ENCODE data around the gene SPG7. TPM values are rescaled to one million over a fixed set of nuclear protein-coding genes. Genes with fewer than 3 reads are reported as not detected.

Gene SPG7
- total RNA-seq, 4 donors from 2014 or later = 102 to 178 (median 127) TPM

GRCh38 chr16:89555265-89555664 is 47.1 kb downstream of the SPG7 start:
- no peak for DNase-seq (ENCODE audit: low spot score in 2 of 2)
- no peak overlapping the region for H3K4me3 ChIP-seq
- H3K27ac ChIP-seq = no peak overlapping the region
- WGBS, 2 donors = 95 to 96% methylated on average over 14 to 16 of the region's 16 CpGs
- no peaks in the 10 kb centered on the region for H3K27me3 ChIP-seq
- no peaks in the 10 kb centered on the region for H3K9me3 ChIP-seq
- H3K4me1 ChIP-seq = peaks cover 0 to 29% (median 7%) of the 10 kb centered on the region in 4 donors
- TF ChIP-seq, protein P1, sequence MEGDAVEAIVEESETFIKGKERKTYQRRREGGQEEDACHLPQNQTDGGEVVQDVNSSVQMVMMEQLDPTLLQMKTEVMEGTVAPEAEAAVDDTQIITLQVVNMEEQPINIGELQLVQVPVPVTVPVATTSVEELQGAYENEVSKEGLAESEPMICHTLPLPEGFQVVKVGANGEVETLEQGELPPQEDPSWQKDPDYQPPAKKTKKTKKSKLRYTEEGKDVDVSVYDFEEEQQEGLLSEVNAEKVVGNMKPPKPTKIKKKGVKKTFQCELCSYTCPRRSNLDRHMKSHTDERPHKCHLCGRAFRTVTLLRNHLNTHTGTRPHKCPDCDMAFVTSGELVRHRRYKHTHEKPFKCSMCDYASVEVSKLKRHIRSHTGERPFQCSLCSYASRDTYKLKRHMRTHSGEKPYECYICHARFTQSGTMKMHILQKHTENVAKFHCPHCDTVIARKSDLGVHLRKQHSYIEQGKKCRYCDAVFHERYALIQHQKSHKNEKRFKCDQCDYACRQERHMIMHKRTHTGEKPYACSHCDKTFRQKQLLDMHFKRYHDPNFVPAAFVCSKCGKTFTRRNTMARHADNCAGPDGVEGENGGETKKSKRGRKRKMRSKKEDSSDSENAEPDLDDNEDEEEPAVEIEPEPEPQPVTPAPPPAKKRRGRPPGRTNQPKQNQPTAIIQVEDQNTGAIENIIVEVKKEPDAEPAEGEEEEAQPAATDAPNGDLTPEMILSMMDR (IDR thresholded peaks at IDR 0.05) = no peak
- TF ChIP-seq EP300 (IDR thresholded peaks at IDR 0.05) (no peak), POLR2A (IDR thresholded peaks at IDR 0.05) (no peak)
- H3K36me3 ChIP-seq = peaks cover 0 to 71% (median 0%) of the 10 kb centered on the region in 3 donors

DNA sequence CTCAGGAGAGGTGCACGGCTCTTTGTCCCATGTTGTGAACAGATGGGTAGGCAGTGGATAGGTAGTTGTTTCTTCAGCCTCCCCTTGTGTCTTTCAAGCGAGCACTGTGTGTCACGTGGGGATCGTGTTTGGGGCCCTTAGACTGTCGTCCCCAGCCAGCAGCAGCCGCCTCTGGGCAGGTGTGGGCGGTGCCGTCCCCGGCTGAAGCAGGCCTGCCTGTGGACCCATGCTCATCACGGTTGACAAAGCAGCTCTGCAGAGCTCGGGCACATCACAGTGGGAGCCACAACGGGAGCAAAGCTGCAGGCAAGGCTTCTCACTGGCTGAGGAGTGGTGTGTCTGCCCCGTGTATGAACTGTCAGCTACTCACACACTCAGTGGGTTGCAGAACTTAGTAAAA is 47.6 kb downstream of the SPG7 start:
- Histone ChIP-seq H3K27me3 (no peaks in the 10 kb centered on the region), H3K9me3 (no peaks in the 10 kb centered on the region), H3K4me1 (peaks cover 0 to 29% (median 7%) of the 10 kb centered on the region in 4 donors), H3K4me3 (no peak overlapping the region), H3K36me3 (peaks cover 0 to 66% (median 0%) of the 10 kb centered on the region in 3 donors), H3K27ac (no peak overlapping the region)
- DNase-seq (ENCODE audit: low spot score in 2 of 2) = no peak
- 82 to 83% methylated on average over 7 to 8 of the region's 13 CpGs for WGBS, 2 donors
- TF ChIP-seq EP300 (IDR thresholded peaks at IDR 0.05) (no peak), POLR2A (IDR thresholded peaks at IDR 0.05) (no peak)
- TF ChIP-seq, protein P1 (IDR thresholded peaks at IDR 0.05) = no peak

- peaks cover 0 to 38% (median 15%) of the 10 kb centered on the region in 4 donors for H3K4me1 ChIP-seq
- peaks cover 0 to 66% (median 5%) of the 10 kb centered on the region in 3 donors for H3K36me3 ChIP-seq
- DNase-seq (ENCODE audit: low spot score in 2 of 2) = peak; percentile 64 to 84
- no peaks in the 10 kb centered on the region for H3K27me3 ChIP-seq
- no peaks in the 10 kb centered on the region for H3K9me3 ChIP-seq
- WGBS, 2 donors = 46 to 48% methylated on average over 33 to 34 of the region's 34 CpGs
- TF ChIP-seq, protein P1 (IDR thresholded peaks at IDR 0.05) = peak; percentile 73 to 76 (median 75)
- TF ChIP-seq POLR2A (IDR thresholded peaks at IDR 0.05) (no peak), EP300 (IDR thresholded peaks at IDR 0.05) (no peak)
- no peak overlapping the region for H3K4me3 ChIP-seq
- H3K27ac ChIP-seq = peak overlapping the region in 2 of 4 donors; percentile 26 to 42
Measured at GRCh38 chr16:89556750-89557689, 48.8 kb downstream of the SPG7 start.

GRCh38 chr16:89557690-89558490 is 49.7 kb downstream of the SPG7 start:
- TF ChIP-seq EP300 (IDR thresholded peaks at IDR 0.05) (no peak), POLR2A (IDR thresholded peaks at IDR 0.05) (no peak)
- TF ChIP-seq, protein P1 (IDR thresholded peaks at IDR 0.05) = no peak
- Histone ChIP-seq H3K27me3 (no peaks in the 10 kb centered on the region), H3K4me1 (peaks cover 0 to 47% (median 18%) of the 10 kb centered on the region in 4 donors), H3K9me3 (no peaks in the 10 kb centered on the region), H3K36me3 (peaks cover 5 to 66% (median 7%) of the 10 kb centered on the region in 3 donors), H3K4me3 (no peak overlapping the region), H3K27ac (peak overlapping the region in 2 of 4 donors; percentile 26 to 42)
- DNase-seq (ENCODE audit: low spot score in 2 of 2) = no peak
- WGBS, 2 donors = 80 to 83% methylated on average over 19 of the region's 19 CpGs
